Stimulated activated CD4-positive, alpha-beta T cell treated with anti-CD3 and anti-CD28 coated beads, TNF-alpha, amount 100 ng/mL, for 24 hours (primary cell): ENCODE data around the gene C6orf62.
A peak's percentile ranks its signal among the peaks of the same experiment; 100 is the strongest.
"Not testable (repeated sequence)": the region's sequence is repeated elsewhere in the genome, so short reads cannot be mapped to it uniquely, and the experiment has no call there.

Experiments used
- DNase-seq, 3 experiments: peaks; one replicate each; pipeline ENCODE4 v3.0.0-alpha.2; 2020; ENCODE audit warnings: low read depth in 3 of 3

C6orf62 gene

DNA sequence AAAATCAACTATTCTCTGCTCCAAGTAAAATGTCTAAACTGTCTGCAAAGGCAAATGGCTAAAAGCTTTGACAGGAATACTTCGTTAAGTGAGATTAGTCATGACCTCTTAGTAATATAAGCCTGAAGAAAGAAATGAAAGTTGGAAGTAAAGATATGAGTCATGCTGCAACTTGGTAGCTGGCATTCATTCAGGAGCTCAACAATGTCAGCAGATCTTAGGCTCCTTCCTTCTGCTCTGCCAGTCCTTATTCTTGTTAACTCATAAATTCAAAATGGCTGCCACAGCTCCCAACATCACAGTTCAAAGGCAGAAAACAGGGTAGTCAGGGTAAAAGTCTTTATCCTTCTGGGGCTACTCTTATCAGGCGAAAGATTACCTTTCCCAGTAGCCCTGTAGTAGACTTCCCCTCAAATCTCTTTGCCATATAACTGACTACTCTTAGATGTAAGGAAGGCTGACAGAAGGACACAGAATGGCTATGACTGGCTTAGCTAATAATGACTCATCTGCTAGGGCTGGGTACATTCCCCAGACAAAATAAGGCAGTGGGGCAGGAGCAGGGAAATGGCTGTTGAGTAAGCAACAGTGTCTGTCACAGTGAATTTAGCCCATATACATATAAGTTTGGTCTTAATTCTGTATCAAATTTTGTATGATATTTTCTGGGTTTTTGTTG lies 24.4 kb upstream of the C6orf62 start:
- peak; percentile 12 to 13 (median 12) for DNase-seq

DNA sequence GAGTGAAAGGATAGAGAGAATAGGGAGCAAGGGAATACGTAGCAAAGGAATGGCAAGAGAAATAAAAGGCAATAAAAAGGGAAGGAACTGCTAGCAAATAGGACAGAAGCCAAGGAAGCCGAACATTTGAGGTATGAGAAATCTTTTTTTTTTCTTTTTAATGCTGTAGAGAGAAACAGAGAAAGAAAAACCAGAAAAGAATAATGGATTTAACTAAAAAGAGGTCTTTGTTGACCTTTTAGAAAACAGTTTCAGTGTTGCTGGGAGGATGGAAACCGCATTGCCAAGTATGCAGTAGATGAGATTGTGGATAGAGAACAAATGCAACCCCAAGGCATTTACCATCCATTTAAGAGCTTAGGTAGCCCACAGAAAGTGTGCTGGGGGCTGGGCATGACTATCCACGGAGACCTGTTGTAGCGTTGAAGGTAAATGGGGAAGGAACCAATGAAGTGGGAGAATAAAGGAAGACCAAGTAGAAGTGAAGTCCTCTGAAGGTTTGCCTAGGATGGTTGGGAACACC lies 23.3 kb upstream of the C6orf62 start:
- no peak for DNase-seq

DNA sequence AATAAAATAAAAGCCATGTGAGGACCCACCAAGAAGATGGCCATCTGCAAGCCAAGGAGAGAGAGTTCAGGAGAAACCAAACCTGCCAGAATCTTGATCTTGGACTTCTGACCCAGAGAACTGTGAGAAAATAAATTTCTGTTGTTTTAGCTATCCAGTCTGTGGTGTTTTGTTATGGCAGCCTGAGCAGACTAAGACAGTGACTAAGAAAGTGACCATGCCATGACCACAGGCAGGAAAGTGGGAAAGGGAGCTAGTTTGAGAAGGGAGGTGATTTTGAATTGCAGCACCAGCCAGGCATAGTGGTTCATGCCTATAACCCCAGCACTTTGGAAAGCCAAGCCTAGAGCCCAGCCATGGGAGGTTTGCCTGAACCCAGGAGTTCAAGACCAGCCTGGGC lies 21.9 kb upstream of the C6orf62 start:
- DNase-seq: no peak

DNA sequence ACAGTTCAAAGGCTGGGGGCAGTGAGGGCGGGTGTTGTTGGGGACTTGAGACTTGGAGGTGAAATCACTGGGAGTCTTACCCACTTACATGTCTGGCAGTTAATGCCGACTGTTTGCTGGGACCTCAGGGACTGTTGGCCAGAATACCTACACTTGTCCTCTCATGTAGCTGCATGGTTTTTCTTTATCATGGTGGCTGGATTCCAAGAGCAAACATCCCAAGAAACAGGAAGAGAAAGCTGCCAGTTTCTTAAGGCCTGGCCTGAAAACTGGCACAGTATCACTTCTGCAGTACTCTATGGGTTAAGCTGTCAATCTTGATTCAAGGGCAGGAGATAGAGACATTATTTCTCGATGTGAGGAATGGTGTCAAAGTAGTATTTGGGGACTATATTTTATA lies 19.8 kb upstream of the C6orf62 start:
- no peak for DNase-seq

DNA sequence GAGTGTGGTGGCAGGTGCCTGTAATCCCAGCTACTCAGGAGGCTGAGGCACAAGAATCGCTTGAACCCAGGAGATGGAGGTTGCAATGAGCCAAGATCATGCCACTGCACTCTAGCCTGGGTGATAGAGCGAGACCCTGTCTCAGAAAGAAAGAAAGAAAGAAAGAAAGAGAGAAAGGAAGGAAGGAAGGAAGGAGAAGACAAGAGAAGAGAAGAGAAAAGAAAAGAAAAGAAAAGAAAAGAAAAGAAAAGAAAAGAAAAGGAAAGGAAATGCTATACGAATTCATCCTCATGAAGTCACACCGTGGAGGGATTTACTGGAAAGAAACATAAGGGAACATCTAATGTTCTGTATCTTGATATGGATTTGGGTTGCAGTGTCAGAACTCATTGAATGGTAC lies 15.8 kb upstream of the C6orf62 start:
- DNase-seq: not testable (repeated sequence)

DNA sequence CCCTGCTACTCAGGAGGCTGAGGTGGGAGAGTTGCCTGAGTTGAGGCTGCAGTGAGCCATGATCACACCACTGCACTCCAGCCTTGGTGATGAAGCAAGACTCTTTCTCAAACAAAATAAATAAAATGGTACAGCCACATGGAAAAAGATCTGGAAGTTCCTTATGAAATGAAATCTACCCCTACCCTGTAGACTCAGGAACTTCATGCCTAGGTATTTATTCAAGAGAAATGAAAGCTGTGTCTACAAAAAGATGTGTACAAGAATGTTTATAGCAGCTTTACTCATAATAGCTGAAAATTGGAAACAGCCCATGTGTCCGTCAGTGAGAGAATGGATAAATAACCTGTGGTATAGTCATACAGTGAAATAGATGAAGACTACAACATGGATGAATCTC lies 15.2 kb upstream of the C6orf62 start:
- no peak for DNase-seq

DNA sequence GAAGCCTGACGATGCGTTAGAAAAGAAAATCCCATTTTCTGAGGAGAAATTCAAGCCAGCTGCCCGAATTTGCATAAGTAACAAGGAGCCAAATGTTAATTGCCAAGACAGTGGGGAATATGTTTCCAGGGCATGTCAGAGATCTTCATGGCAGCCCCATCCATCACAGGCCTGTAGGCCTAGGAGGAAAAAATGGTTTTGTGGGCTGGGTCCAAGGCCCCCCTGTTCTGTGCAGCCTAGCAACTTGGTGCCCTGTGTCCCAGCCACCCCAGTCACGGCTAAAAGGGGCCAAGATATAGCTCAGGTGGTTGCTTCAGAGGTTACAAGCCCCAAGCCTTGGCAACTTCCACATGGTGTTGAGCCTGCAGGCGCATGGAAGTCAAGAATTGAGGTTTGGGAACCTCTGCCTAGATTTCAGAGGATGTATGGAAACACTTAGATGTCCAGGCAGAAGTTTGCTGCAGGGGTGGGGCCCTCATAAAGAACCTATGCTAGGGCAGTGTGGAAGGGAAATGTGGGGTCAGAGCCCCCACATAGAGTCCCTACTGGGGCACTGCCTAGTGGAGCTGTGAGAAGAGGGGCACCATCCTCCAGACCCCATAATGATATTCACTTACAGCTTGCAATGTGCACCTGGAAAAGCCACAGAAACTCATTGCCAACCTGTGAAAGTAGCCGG lies 12.6 kb upstream of the C6orf62 start:
- DNase-seq: not testable (repeated sequence)

DNA sequence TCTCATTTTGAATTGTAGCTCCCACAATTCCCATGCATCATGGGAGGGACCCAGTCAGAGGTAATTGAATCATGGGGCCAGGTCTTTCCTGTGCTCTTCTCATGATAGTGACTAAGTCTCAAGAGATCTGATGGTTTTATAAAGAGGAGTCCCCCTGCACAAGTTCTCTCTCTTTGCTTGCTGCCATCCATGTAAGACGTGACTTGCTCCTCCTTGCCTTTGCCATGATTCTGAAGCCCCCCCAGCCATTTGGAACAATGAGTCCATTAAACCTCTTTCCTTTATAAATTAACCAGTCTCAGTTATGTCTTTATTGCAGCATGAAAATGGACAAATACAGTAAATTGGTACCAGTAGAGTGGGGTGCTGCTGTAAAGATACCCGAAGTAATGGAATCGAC lies 11.7 kb upstream of the C6orf62 start:
- DNase-seq: not testable (repeated sequence)

DNA sequence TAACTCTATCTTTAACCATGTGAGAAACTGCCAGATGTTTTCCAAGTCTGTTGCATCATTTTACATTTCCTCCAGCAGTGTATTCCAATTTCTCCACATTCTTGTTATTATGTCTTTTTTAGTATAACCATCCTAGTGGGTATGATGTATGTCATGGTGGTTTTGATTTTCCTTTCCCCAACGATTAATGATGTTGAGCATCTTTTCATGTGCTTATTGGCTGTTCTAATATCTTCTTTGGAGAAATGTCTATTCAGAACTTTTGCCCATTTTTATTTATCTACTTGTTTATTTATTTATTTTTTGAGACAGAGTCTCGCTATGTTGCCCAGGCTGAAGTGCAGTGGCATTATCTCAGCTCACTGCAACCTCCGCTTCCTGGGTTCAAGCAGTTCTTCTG lies 4.3 kb upstream of the C6orf62 start:
- no peak for DNase-seq

DNA sequence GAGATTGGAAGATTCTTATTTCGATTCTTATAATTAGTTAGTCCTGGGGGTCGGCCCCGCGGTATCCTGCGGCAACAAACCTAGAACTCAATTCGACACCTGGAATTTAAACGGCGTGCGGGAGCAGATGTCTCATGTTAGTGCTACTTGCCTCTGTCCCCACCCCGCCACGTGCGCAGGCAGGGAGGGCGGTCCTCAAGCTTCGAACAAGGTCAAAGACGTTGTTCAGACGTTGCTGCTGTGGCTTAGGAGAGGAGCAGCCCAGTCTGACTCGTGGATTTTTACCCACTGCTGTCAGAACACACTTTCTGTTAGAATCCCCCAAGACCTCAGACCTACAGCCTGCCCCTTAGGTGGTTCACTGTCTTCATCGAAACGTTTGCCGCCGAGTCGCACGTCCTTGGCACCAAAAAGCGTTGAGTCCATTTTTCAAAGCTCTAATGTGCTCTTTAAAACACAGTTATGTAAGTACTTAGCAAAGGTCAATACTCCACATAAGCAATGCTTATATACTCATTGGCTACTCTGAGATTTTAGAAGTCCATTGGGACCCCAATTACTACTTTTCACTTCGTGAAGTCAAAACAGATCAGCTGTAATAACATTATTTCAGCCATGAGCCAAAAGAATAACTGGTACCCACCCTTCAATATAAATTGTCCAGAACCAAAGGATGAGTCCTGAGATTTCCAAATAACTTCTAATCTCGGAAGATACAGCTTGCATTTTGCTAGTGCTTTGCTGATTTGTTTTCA lies 2.7 kb upstream of the C6orf62 start:
- no peak for DNase-seq

DNA sequence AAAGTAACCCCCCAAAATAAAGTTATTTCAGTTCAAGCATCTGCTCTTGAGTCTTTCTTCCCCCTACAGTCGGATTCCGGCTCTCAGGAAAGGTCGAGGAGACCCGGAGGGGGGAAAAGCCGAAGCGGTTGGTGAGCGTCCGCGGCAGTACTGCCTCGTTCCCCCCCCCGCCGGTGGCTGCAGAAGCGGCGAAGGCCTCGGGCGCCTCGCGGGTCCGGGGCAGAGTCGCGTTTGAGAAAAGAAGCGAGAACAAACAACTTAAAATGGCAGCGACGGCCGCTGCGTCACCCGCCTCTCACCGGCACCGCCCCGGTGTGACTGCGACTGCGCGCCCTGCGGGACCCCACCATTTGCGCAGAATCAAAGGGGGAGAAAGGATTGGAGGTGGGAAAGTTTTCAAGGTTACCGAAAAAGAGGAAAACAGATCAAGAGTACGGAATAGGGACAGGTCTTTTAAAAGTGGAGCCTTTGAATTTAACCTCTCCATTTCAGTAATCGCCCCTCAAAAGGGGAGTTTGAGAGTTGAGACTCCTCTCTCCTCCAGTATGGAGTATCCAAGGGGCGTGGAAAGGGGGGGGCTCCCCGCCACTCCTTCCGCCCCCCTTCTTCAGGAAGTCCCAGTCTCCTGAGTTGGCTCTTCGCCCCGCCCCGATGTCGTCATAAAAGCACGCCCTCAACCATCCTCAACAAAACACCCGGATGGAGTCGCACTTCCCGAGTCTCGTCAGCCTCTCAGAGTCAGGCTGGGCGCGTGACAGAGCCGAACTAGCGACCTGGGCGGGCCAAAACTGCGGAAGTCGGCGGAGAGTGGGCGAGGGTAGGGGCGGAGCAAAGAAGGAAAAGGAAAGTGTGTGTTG lies 1.9 kb upstream of the C6orf62 start:
- DNase-seq: peak; percentile 100

DNA sequence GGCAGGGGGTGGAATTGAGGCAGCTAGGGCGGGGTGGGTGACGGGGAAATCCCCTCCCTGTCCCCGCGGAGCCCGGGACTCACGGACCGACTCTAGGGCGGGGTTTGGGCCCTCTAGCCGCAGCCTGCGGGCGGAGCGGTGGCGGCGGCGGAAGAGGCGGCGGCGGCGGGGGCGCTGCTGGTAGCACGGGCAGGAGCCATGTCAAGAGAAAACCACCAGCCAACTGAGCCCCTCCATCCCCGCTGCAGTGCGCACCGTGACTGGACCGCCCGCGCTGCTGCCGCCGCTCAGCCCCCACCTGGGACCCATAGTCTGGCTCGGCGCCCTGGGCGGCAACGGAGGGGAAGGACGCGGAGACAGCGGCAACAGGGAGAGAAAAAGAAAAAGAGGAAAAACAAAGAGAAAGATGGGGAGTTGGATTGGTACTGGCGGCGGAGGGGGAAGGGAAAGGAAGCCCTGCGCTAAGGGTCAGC lies 1.2 kb upstream of the C6orf62 start:
- peak; percentile 49 to 75 (median 60) for DNase-seq

DNA sequence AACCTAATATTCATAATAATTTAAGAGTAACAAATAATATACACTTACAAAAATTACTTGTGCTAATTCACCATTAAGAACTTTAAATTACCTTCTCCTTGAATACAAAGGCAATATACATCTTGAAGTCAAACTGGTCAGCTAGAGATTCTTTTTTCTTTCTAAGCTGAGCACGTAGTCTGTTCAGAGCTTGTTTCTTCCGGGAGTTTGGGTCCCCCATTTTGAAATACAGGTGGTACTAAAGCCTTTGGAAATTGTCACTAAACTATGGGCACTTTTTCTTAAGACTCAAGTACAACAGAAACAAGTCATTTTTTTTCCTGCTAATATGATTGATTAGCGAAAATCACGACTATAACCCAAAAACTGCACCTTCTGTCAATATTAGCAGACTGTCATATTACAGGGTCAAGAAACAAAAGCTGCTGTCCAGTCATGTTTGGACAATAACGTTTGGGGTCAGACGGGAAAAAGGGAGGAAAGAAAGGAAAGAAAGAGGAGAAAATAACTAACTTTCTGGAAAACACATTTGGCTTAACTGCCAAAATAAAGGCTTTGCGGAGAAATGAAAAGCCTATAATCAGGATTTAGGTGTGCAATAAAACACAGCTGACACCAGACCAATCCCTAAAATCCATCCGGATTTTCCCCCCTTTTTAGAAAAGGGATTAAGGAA lies 367 bp downstream of the C6orf62 start:
- DNase-seq: no peak

DNA sequence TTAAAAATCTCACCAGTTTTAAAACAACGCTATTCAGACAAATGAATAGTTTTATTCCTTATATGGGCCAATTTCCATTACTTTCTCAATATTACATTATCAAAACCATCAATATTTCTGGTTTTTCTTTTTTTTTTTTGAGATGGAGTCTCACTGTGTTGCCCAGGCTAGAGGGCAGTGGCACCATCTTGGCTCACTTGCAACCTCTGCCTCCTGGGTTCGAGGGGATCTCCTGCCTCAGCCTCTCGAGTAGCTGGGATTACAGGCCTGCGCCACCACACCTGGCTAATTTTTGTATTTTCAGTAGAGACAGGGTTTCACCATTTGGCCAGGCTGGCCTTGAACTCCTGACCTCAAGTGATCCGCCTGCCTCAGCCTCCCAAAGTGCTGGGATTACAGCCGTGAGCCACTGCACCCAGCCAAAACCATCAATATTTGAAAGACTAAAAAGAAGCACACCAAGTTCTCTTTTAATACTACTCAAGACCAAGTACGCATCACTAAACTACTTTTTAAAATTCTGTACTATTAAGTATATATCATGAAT lies 2.3 kb downstream of the C6orf62 start:
- DNase-seq: not testable (repeated sequence)

DNA sequence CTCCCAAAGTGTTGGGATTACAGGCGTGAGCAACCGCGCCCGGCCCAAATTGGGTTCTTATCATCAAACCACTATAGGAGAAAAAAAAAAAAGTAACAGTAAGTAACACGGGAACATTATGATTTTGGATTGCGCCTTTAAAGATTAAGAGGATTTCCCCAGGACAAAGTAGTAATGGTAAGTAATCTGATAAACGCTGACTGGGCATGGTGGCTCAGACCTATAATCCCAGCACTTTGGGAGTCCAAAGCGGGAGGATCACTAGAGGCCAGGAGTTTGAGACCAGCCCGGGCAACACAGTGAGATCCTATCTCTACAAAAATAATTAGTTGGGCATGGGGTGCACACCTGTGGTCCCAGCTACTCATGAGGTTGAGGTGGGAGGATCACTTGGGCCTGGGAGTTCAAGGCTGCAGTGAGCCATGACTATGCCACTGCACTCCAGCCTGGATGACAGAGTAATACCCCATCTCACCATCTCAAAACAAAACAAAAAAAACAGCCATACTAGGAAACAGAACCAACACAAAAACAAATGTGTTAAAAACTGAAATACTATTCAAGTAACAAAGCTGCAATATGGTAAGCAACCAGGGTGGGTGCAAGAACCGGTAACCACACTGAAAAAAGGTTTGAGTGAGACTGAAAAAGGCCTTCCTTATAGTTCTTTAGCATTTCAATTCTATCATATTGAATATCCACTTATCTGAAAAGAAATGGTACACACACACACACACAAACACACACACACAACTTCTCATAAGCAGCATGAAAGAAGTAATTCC lies 8.2 kb downstream of the C6orf62 start:
- DNase-seq: no peak

DNA sequence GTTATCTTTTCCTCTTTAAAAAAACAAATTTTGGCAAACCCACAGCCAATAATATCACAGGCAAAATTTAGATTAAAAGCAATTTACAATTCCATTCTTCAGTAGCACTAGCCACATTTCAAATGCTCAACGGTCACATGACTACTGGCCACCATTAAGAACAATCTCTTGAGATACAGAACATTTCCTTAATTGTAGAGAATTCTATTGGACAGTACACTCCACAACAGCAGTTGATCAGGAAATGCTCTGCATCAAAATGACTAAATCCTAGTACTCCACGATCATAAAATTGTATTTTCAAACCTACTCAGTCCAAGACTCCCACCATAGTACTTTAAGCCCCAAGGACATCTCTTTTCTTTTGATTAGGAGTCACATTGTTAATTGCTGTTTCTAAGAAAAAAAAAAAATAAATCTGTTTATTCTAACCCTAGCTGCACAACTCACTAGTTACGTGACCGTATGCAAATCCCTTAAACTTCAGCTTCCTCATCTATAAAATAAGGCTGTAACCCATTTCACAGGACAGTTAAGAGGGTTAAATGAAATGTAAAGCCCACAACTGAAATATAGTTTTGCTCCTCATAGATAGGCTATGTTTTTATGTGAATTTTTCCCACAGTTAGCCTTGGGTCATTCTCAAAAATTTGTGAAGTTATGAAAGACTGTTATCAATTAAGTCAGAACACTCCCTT lies 9.8 kb downstream of the C6orf62 start:
- no peak for DNase-seq

DNA sequence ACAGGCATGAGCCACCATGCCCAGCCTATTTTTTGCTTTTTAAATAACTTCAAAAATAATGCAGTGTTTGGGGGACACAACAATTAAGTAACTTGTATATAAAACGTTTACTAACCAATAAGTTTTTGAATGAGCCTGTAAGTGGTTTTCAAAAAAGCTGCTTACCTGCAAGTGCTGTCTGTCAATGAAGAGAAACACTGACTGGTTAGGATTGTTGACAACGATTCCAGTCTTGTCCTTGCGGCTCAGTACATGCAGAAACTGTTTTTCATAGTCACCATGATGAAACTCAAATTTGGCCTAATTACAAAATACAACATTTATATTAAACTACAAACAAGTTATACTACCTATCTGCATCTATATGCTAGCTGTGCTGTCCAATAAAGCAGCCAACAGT lies 10.3 kb downstream of the C6orf62 start:
- no peak for DNase-seq

DNA sequence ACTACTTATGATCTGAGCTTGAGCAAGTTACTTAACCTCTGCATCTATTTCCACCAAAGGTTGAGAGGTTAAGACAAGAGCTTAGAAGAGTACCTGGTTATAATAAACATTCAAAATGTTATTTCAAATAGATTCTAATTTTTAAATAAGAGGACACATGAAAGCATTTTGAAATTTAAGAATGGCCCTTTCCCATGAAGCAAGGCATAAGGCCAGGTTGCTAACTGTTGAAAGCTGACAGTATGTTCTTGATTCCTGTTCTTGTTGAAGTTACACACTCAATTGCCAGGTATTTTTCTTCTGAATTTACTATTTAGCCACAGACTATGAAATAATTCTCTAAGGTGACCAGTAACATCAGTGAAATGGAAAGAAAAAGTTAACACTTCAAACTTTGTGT lies 14.5 kb downstream of the C6orf62 start:
- DNase-seq: no peak

DNA sequence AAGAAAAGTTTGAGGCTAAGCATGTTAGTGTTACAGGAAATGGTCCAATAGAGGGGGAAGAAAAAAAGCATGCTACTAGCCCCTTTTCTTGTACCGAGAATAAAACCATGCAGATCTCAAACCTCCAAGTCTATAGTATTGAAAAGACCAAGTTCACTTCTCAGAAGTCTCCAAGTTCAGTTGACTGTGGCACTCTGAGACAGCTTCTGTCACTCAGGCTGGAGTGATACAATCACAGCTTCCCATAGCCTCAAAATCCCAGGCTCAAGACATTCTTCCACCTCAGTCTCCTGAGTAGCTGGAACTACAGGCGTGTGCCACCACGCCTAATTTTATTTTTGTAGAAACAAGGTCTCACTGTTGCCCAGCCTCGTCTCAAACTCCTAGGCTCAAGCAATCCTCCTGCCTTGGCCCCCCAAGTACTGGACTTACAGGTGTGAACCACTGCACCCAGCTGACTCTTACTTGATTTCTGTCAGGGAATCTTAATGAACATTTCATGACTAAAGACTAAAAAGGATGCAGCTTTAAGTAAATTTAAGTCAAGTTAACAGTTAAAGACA lies 16.2 kb downstream of the C6orf62 start:
- no peak for DNase-seq
